Liver (tissue), 9 donors: Measurements from ENCODE around the gene ATAD3C. TPM values are rescaled to one million over a fixed set of nuclear protein-coding genes. Genes with fewer than 3 reads are reported as not detected.

Experiments used
- DNase-seq: peaks from one replicate; pipeline ENCODE4 v3.0.0-alpha.2; 2017; ENCODE audit warnings: low spot score
- H3K27ac ChIP-seq, 2 donors: one replicate each; pipeline ENCODE4 v1.7.0; 2013; ENCODE audit warnings: inconsistent platforms in 2 of 2, low read length in 2 of 2, control low read depth in 1 of 2, low read depth in 1 of 2, mild to moderate bottlenecking in 1 of 2
- H3K27me3 ChIP-seq, 4 donors: one replicate each; pipeline versions ENCODE4 v1.6.1 to v1.7.0; 2013; ENCODE audit warnings: low read length in 3 of 4, inconsistent platforms in 1 of 4, mild to moderate bottlenecking in 1 of 4, moderate library complexity in 1 of 4; ENCODE audit not compliant: control insufficient read depth in 4 of 4, insufficient read depth in 4 of 4
- H3K36me3 ChIP-seq, 4 donors: one replicate each; pipeline versions ENCODE4 v1.6.1 to v1.7.0; 2013; ENCODE audit warnings: low read length in 3 of 4, mild to moderate bottlenecking in 3 of 4, low read depth in 1 of 4, moderate library complexity in 1 of 4; ENCODE audit not compliant: control insufficient read depth in 4 of 4, insufficient read depth in 3 of 4
- H3K4me1 ChIP-seq, 4 donors: one replicate each; pipeline versions ENCODE4 v1.6.1 to v1.7.0; 2013; ENCODE audit warnings: low read length in 3 of 4, mild to moderate bottlenecking in 3 of 4, moderate library complexity in 1 of 4; ENCODE audit not compliant: control insufficient read depth in 4 of 4, insufficient read depth in 4 of 4
- H3K4me3 ChIP-seq, 3 donors: one replicate each; pipeline versions ENCODE4 v1.6.1 to v1.7.0; 2013; ENCODE audit warnings: low read length in 3 of 3, control low read depth in 1 of 3, low read depth in 1 of 3, mild to moderate bottlenecking in 1 of 3
- H3K9ac ChIP-seq, 2 donors: one replicate each; pipeline ENCODE4 v1.7.0; 2013; ENCODE audit warnings: low read length in 2 of 2, mild to moderate bottlenecking in 2 of 2, moderate library complexity in 2 of 2, control low read depth in 1 of 2, low read depth in 1 of 2
- H3K9me3 ChIP-seq, 4 donors: one replicate each; pipeline versions ENCODE4 v1.6.1 to v1.7.0; 2013; ENCODE audit warnings: low read length in 3 of 4; ENCODE audit not compliant: control insufficient read depth in 4 of 4
- ATF3 ChIP-seq: IDR thresholded peaks from 2 replicates; pipeline ENCODE4 v1.6.1; 2016; ENCODE audit warnings: antibody characterized with exemption
- CTCF ChIP-seq: fragments of 150-350 bp; IDR thresholded peaks from 2 replicates; pipeline ENCODE4 v1.5.1; 2017; ENCODE audit warnings: improper control_type of control experiment, low read depth, low read length; ENCODE audit not compliant: missing input control
- EGR1 ChIP-seq, 2 donors: IDR thresholded peaks; 2 replicates each; pipeline ENCODE4 v1.6.1; 2016 to 2018; ENCODE audit warnings: antibody characterized with exemption in 2 of 2, low read depth in 2 of 2
- FOXA1 ChIP-seq: IDR thresholded peaks from 2 replicates; pipeline ENCODE4 v1.6.1; 2016; ENCODE audit warnings: antibody characterized with exemption
- FOXA2 ChIP-seq: IDR thresholded peaks from 2 replicates; pipeline ENCODE4 v1.6.1; 2016; ENCODE audit warnings: antibody characterized with exemption
- GABPA ChIP-seq, 2 donors: IDR thresholded peaks in 1 of 2; conservative IDR thresholded peaks in 1 of 2; 2 replicates each; pipeline ENCODE4 v1.6.1; 2016; ENCODE audit warnings: antibody characterized with exemption in 2 of 2, mild to moderate bottlenecking in 1 of 2, moderate library complexity in 1 of 2
- HNF4A ChIP-seq, 2 donors: conservative IDR thresholded peaks; 2 replicates each; pipeline ENCODE4 v1.6.1; 2016; ENCODE audit warnings: antibody characterized with exemption in 2 of 2, mild to moderate bottlenecking in 2 of 2
- HNF4G ChIP-seq: IDR thresholded peaks from 2 replicates; pipeline ENCODE4 v1.6.1; 2016; ENCODE audit warnings: antibody characterized with exemption
- JUND ChIP-seq, 2 donors: IDR thresholded peaks; 2 replicates each; pipeline ENCODE4 v1.6.1; 2016; ENCODE audit warnings: antibody characterized with exemption in 2 of 2
- MAX ChIP-seq: IDR thresholded peaks from 2 replicates; pipeline ENCODE4 v1.6.1; 2016; ENCODE audit warnings: antibody characterized with exemption
- NR2F2 ChIP-seq: IDR thresholded peaks from 2 replicates; pipeline ENCODE4 v1.6.1; 2016; ENCODE audit warnings: antibody characterized with exemption
- RAD21 ChIP-seq, 2 donors: IDR thresholded peaks; 2 replicates each; pipeline ENCODE4 v1.6.1; 2016; ENCODE audit warnings: antibody characterized with exemption in 2 of 2, mild to moderate bottlenecking in 2 of 2
- REST ChIP-seq: IDR thresholded peaks from 2 replicates; pipeline ENCODE4 v1.6.1; 2016; ENCODE audit warnings: antibody characterized with exemption, mild to moderate bottlenecking
- RXRA ChIP-seq, 2 donors: IDR thresholded peaks; 2 replicates each; pipeline ENCODE4 v1.6.1; 2017 to 2018; ENCODE audit warnings: antibody characterized with exemption in 2 of 2, mild to moderate bottlenecking in 1 of 2
- SP1 ChIP-seq: IDR thresholded peaks from 2 replicates; pipeline ENCODE4 v1.6.1; 2018; ENCODE audit warnings: antibody characterized with exemption, mild to moderate bottlenecking
- TAF1 ChIP-seq: conservative IDR thresholded peaks from 2 replicates; pipeline ENCODE4 v1.6.1; 2016; ENCODE audit warnings: antibody characterized with exemption, mild to moderate bottlenecking
- YY1 ChIP-seq: IDR thresholded peaks from 2 replicates; pipeline ENCODE4 v1.6.1; 2016; ENCODE audit warnings: antibody characterized with exemption, mild to moderate bottlenecking
- ZBTB33 ChIP-seq: IDR thresholded peaks from 2 replicates; pipeline ENCODE4 v1.6.1; 2016; ENCODE audit warnings: antibody characterized with exemption
- WGBS: extraction: QIAGEN DNeasy Blood & Tissue Kit; methylation state at CpG from one replicate; pipeline ENCODE4 v1.1.7; 2013; 5-methylcytosine and 5-hydroxymethylcytosine counted together
- polyA plus RNA-seq, 2 donors: library from polyadenylated mRNA; stranded (reverse) in 1 of 2; unstranded in 1 of 2; fragments of 200-250 nt in 1 of 2; fragments of >200 nt in 1 of 2; fragmentation: Nextera tagmentation in 1 of 2; extraction: Ambion mirVana in 1 of 2; gene quantifications; one replicate each; pipeline versions ENCODE4 v1.2.1 to v1.2.3, GENCODE V29; 2013 to 2015
- total RNA-seq, 2 donors: library from RNA; depleted of rRNA; stranded (reverse); fragments of >200 nt; gene quantifications; one replicate each; pipeline ENCODE4 v1.2.3, GENCODE V29; 2014
- donor health status: healthy.
- donor health status: healthy.
- donor health status: healthy.
- donor health status: healthy.
- donor health status: healthy.

The ATAD3C gene
- total and polyA plus RNA-seq, 4 donors = 0.19 to 4.8 (median 0.88) TPM

GRCh38 chr1:1430992-1431844 lies 18.3 kb upstream of the ATAD3C start (continued):
- TF ChIP-seq YY1 (no peak), HNF4G (no peak), HNF4A (conservative IDR thresholded peaks at IDR 0.05) (no peak), JUND (IDR thresholded peaks at IDR 0.05) (no peak)

- peak; percentile 63 for DNase-seq
- WGBS = 21% methylated on average over 5 of the region's 5 CpGs
- Histone ChIP-seq H3K4me1 (peaks cover 27 to 71% (median 55%) of the 10 kb centered on the region in 4 donors), H3K9ac (peak overlapping the region in 1 of 2 donors; percentile 54), H3K4me3 (peak overlapping the region; percentile 59 to 63 (median 62)), H3K9me3 (no peaks in the 10 kb centered on the region), H3K27ac (peak overlapping the region; percentile 82 to 87), H3K27me3 (no peaks in the 10 kb centered on the region), H3K36me3 (no peaks in the 10 kb centered on the region)
- TF ChIP-seq FOXA1 (no peak), NR2F2 (peak; percentile 79), GABPA (IDR thresholded peaks at IDR 0.05 in 1 of 2, conservative IDR thresholded peaks at IDR 0.05 in 1 of 2) (peak in 1 of 2 donors; percentile 65), REST (peak; percentile 62), YY1 (peak; percentile 58), CTCF (no peak), RAD21 (IDR thresholded peaks at IDR 0.05) (peak in 1 of 2 donors; percentile 43), HNF4A (conservative IDR thresholded peaks at IDR 0.05) (peak; percentile 69 to 78), JUND (IDR thresholded peaks at IDR 0.05) (no peak), SP1 (peak; percentile 75), ATF3 (no peak), ZBTB33 (no peak), RXRA (IDR thresholded peaks at IDR 0.05) (peak; percentile 79), MAX (peak; percentile 53), FOXA2 (no peak), HNF4G (peak; percentile 20), EGR1 (IDR thresholded peaks at IDR 0.05; ENCODE audit: low read depth in 2 of 2) (no peak), TAF1 (peak; percentile 11)
Observed at GRCh38 chr1:1431845-1432273, 17.6 kb upstream of the ATAD3C start.
